IMR-90 (cell line): ENCODE data around the gene PLEKHO2. TPM values are rescaled to one million over a fixed set of nuclear protein-coding genes. Genes with fewer than 3 reads are reported as not detected.

Experiments used
- ATAC-seq: fragments of 200-7000 bp; cut with Tn5 transposase; 2 replicates; pipeline ENCODE4 v1.9.1; 2020; ENCODE audit warnings: low read depth, mild to moderate bottlenecking, moderate library complexity
- BruUV-seq: library from RNA; stranded (reverse); fragments of 400-500 nt; replicated peaks from 2 replicates; lab custom pipeline; 2021; lab: Mats Ljungman, UMichigan
- CTCF ChIA-PET: fragments of 300-600 bp; formaldehyde crosslinking; extraction: SDS; loops from one replicate; lab custom pipeline; 2021; ENCODE audit warnings: antibody characterized with exemption; lab: Yijun Ruan, JAX
- POLR2A ChIA-PET: fragments of 300-600 bp; sonication (Branson Sonifier 250); formaldehyde crosslinking; loops from one replicate; lab custom pipeline; 2022; ENCODE audit warnings: antibody characterized with exemption; ENCODE audit not compliant: unreplicated experiment; lab: Charles Lee
- DNase-seq: peaks from one replicate; pipeline ENCODE4 v3.0.0; 2013
- H2AFZ ChIP-seq: replicated peaks from 2 replicates; pipeline ENCODE3; 2013; ENCODE audit warnings: low read length, mild to moderate bottlenecking; ENCODE audit not compliant: poor library complexity
- H2AK5ac ChIP-seq: 2 replicates; pipeline ENCODE4 v1.6.1; 2013; ENCODE audit warnings: low read depth, low read length, inconsistent platforms
- H2AK9ac ChIP-seq: replicated peaks from 2 replicates; pipeline ENCODE3; 2013; ENCODE audit warnings: mild to moderate bottlenecking, low read depth, low read length, moderate library complexity; ENCODE audit not compliant: poor library complexity
- H2BK120ac ChIP-seq: 2 replicates; pipeline ENCODE4 v1.6.1; 2013; ENCODE audit warnings: low read depth, low read length, inconsistent platforms
- H2BK15ac ChIP-seq: 3 replicates; pipeline ENCODE4 v1.6.1; 2013; ENCODE audit warnings: low read depth, low read length, inconsistent platforms
- H2BK20ac ChIP-seq: 2 replicates; pipeline ENCODE4 v1.6.1; 2013; ENCODE audit warnings: low read depth, mild to moderate bottlenecking, inconsistent platforms, low read length, moderate library complexity
- H2BK5ac ChIP-seq: 2 replicates; pipeline ENCODE4 v1.6.1; 2013; ENCODE audit warnings: mild to moderate bottlenecking, low read depth, low read length, inconsistent platforms; ENCODE audit not compliant: poor library complexity, severe bottlenecking
- H3K14ac ChIP-seq: replicated peaks from 2 replicates; pipeline ENCODE4 v1.6.1; 2013; ENCODE audit warnings: low read depth, low read length, inconsistent platforms
- H3K18ac ChIP-seq: 2 replicates; pipeline ENCODE4 v1.6.1; 2013; ENCODE audit warnings: low read depth, low read length, control low read depth
- H3K23ac ChIP-seq: 2 replicates; pipeline ENCODE4 v1.6.1; 2013; ENCODE audit warnings: low read depth, low read length, inconsistent platforms
- H3K27ac ChIP-seq: 2 replicates; pipeline ENCODE4 v1.5.1; 2013; ENCODE audit warnings: mild to moderate bottlenecking, control low read depth, low read length; ENCODE audit not compliant: insufficient read depth
- H3K27me3 ChIP-seq: 2 replicates; pipeline ENCODE4 v1.6.1; 2013; ENCODE audit warnings: low read length; ENCODE audit not compliant: control insufficient read depth, insufficient read depth
- H3K36me3 ChIP-seq: 2 replicates; pipeline ENCODE4 v1.6.1; 2013; ENCODE audit warnings: low read length, mixed read lengths; ENCODE audit not compliant: control insufficient read depth, insufficient read depth
- H3K4ac ChIP-seq: 2 replicates; pipeline ENCODE4 v1.6.1; 2013; ENCODE audit warnings: low read depth, low read length, inconsistent platforms
- H3K4me1 ChIP-seq: 2 replicates; pipeline ENCODE4 v1.6.1; 2013; ENCODE audit warnings: low read length, mixed read lengths; ENCODE audit not compliant: control insufficient read depth, insufficient read depth
- H3K4me2 ChIP-seq: 2 replicates; pipeline ENCODE4 v1.6.1; 2013; ENCODE audit warnings: low read depth, mild to moderate bottlenecking, control low read depth, low read length, moderate library complexity
- H3K4me3 ChIP-seq: 2 replicates; pipeline ENCODE4 v1.5.1; 2013; ENCODE audit warnings: low read depth, mild to moderate bottlenecking, control low read depth, low read length, moderate library complexity; ENCODE audit not compliant: insufficient read depth
- H3K56ac ChIP-seq: 2 replicates; pipeline ENCODE4 v1.6.1; 2013; ENCODE audit warnings: low read length, inconsistent platforms; ENCODE audit not compliant: insufficient read depth; ENCODE audit errors: extremely low read depth
- H3K79me1 ChIP-seq, 2 experiments: 2 replicates each; pipeline ENCODE4 v1.6.1; 2013; ENCODE audit warnings: low read length in 2 of 2, inconsistent platforms in 1 of 2, low read depth in 1 of 2
- H3K9ac ChIP-seq: 2 replicates; pipeline ENCODE4 v1.6.1; 2013; ENCODE audit warnings: low read depth, low read length, control low read depth
- H3K9me1 ChIP-seq: 2 replicates; pipeline ENCODE4 v1.6.1; 2013; ENCODE audit warnings: low read length, inconsistent platforms; ENCODE audit not compliant: insufficient read depth
- H3K9me3 ChIP-seq: 2 replicates; pipeline ENCODE4 v1.6.1; 2013; ENCODE audit warnings: low read length; ENCODE audit not compliant: control insufficient read depth, insufficient read depth
- H4K20me1 ChIP-seq: 2 replicates; pipeline ENCODE4 v1.6.1; 2013; ENCODE audit warnings: low read length, inconsistent platforms; ENCODE audit not compliant: insufficient read depth
- H4K5ac ChIP-seq: 2 replicates; pipeline ENCODE4 v1.6.1; 2013; ENCODE audit warnings: mild to moderate bottlenecking, low read depth, low read length, control low read depth
- H4K8ac ChIP-seq, 2 experiments: 2 replicates each; pipeline ENCODE4 v1.6.1; 2013; ENCODE audit warnings: low read depth in 2 of 2, low read length in 2 of 2, control low read depth in 1 of 2, inconsistent platforms in 1 of 2
- H4K91ac ChIP-seq: 2 replicates; pipeline ENCODE4 v1.6.1; 2013; ENCODE audit warnings: low read depth, low read length, inconsistent platforms; ENCODE audit not compliant: insufficient read depth
- BHLHE40 ChIP-seq: fragments of 150-350 bp; IDR thresholded peaks from 2 replicates; pipeline ENCODE4 v1.6.1; 2016; ENCODE audit warnings: mild to moderate bottlenecking, low read depth, low read length
- CEBPB ChIP-seq: IDR thresholded peaks from 2 replicates; pipeline ENCODE4 v1.6.1; 2012; ENCODE audit warnings: low read depth, low read length, improper control_type of control experiment
- CHD1 ChIP-seq: IDR thresholded peaks from 2 replicates; pipeline ENCODE4 v1.6.1; 2012; ENCODE audit warnings: low read depth, low read length, improper control_type of control experiment
- CTCF ChIP-seq: conservative IDR thresholded peaks from 2 replicates; pipeline ENCODE4 v1.5.1; 2012; ENCODE audit warnings: mild to moderate bottlenecking, low read depth, low read length, improper control_type of control experiment
- ELK1 ChIP-seq: fragments of 150-350 bp; IDR thresholded peaks from 2 replicates; pipeline ENCODE4 v1.6.1; 2016; ENCODE audit warnings: low read depth, mild to moderate bottlenecking, low read length, moderate library complexity, borderline replicate concordance
- FOS ChIP-seq: fragments of 150-350 bp; IDR thresholded peaks from 2 replicates; pipeline ENCODE4 v1.6.1; 2016; ENCODE audit warnings: low read depth, low read length
- MAFK ChIP-seq: IDR thresholded peaks from 2 replicates; pipeline ENCODE4 v1.6.1; 2012; ENCODE audit warnings: low read depth, low read length, improper control_type of control experiment
- MAZ ChIP-seq: IDR thresholded peaks from 2 replicates; pipeline ENCODE4 v1.6.1; 2012; ENCODE audit warnings: low read depth, mild to moderate bottlenecking, low read length, improper control_type of control experiment, moderate library complexity, borderline replicate concordance
- MXI1 ChIP-seq: IDR thresholded peaks from 2 replicates; pipeline ENCODE4 v1.6.1; 2012; ENCODE audit warnings: low read depth, mild to moderate bottlenecking, low read length, moderate library complexity, borderline replicate concordance
- NFE2L2 ChIP-seq: fragments of 150-350 bp; IDR thresholded peaks from 2 replicates; pipeline ENCODE4 v1.6.1; 2016; ENCODE audit warnings: low read depth, mild to moderate bottlenecking, low read length
- POLR2A ChIP-seq: IDR thresholded peaks from 2 replicates; pipeline ENCODE4 v1.6.1; 2012; ENCODE audit warnings: mild to moderate bottlenecking, low read depth, low read length
- RAD21 ChIP-seq: IDR thresholded peaks from 2 replicates; pipeline ENCODE4 v1.6.1; 2012; ENCODE audit warnings: low read length, improper control_type of control experiment
- RCOR1 ChIP-seq: IDR thresholded peaks from 2 replicates; pipeline ENCODE4 v1.6.1; 2012; ENCODE audit warnings: mild to moderate bottlenecking, low read length, improper control_type of control experiment; ENCODE audit not compliant: insufficient replicate concordance
- RFX5 ChIP-seq: IDR thresholded peaks from 2 replicates; pipeline ENCODE4 v1.8.0; 2012; ENCODE audit warnings: low read depth, mild to moderate bottlenecking, low read length, moderate library complexity
- SMC3 ChIP-seq: fragments of 150-350 bp; IDR thresholded peaks from 2 replicates; pipeline ENCODE4 v1.6.1; 2016; ENCODE audit warnings: low read depth, mild to moderate bottlenecking, antibody characterized with exemption, low read length, moderate library complexity
- USF2 ChIP-seq: fragments of 150-350 bp; IDR thresholded peaks from 2 replicates; pipeline ENCODE4 v1.6.1; 2017; ENCODE audit warnings: mild to moderate bottlenecking, antibody characterized with exemption, low read length, low read depth
- WGBS, 2 experiments: methylation state at CpG; one replicate each; pipeline versions ENCODE4 v1.1.5 to v1.1.7; 2013; ENCODE audit warnings: missing lambda C conversion rate in 2 of 2; ENCODE audit not compliant: insufficient read length in 1 of 2; ENCODE audit errors: extremely low coverage in 2 of 2; 5-methylcytosine and 5-hydroxymethylcytosine counted together
- dilution Hi-C: fragments of 300-500 bp; cut with HindIII; formaldehyde crosslinking; loops from one replicate; pipeline ENCODE4 v1.14.3; 2018; ENCODE audit warnings: low sequenced_read_pairs; ENCODE audit not compliant: unreplicated experiment
- in situ Hi-C: fragments of 300-500 bp; cut with MboI; formaldehyde crosslinking; loops from 3 replicates; pipeline ENCODE4 v1.14.3; 2019; ENCODE audit warnings: low sequenced_read_pairs, inconsistent platforms, mixed read lengths
- intact Hi-C: fragments of 100-400 bp; cut with micrococcal nuclease; formaldehyde crosslinking; loops from 2 replicates; pipeline ENCODE4 v1.10.0; 2022
- polyA plus RNA-seq, 3 experiments: library from polyadenylated mRNA; depleted of rRNA; stranded (reverse); fragments of >200 nt; gene quantifications; 2 replicates each; pipeline ENCODE4 v1.2.3, GENCODE V29; 2012; ENCODE audit warnings: low replicate concordance in 1 of 3
- total RNA-seq: library from RNA; depleted of rRNA; stranded (reverse); fragments of >200 nt; gene quantifications from 2 replicates; pipeline ENCODE4 v1.2.3, GENCODE V29; 2012

PLEKHO2 gene
- total and polyA plus RNA-seq, 2 of the 4 experiments (the other 2 are of a cell fraction): 19.0 to 22.5 TPM

- Histone ChIP-seq H3K4me1 (peaks cover 43% of the 10 kb centered on the region), H3K79me1 (peaks cover 18 to 84% of the 10 kb centered on the region in 2 experiments), H3K18ac (no peak overlapping the region), H3K4me3 (no peak overlapping the region), H3K27ac (peak overlapping the region; percentile 5; the same call in 1 of the 2 replicates), H4K20me1 (peaks cover 71% of the 10 kb centered on the region), H3K4ac (0 out of 2 replicates have a peak overlapping the region, but pooled peaks have one; percentile 6), H2BK120ac (no peak overlapping the region), H3K56ac (no peak overlapping the region), H2AK9ac (no peak overlapping the region), H4K5ac (no peak overlapping the region), H3K27me3 (no peaks in the 10 kb centered on the region), H2BK15ac (no peak overlapping the region), H3K36me3 (peaks cover 37% of the 10 kb centered on the region), H2BK20ac (no peak overlapping the region; the same call in 1 of the 2 replicates), H3K9me3 (no peaks in the 10 kb centered on the region), H2AFZ (no peak overlapping the region), H3K9ac (no peak overlapping the region), H2AK5ac (peak overlapping the region; percentile 30; the same call in 1 of the 2 replicates), H4K91ac (no peak overlapping the region), H4K8ac (peak overlapping the region in 1 of 2 experiments; percentile 1; a peak in 1 of 4 replicates), H3K14ac (peak overlapping the region; percentile 41), H3K4me2 (no peak overlapping the region), H3K9me1 (peaks cover 47% of the 10 kb centered on the region), H2BK5ac (peak overlapping the region; percentile 49), H3K23ac (0 out of 2 replicates have a peak overlapping the region, but pooled peaks have one; percentile 59)
- in situ Hi-C loops (no loop called here), intact Hi-C loops (no loop called here), dilution Hi-C loops (no loop called here)
- TF ChIP-seq SMC3: no peak
- TF ChIP-seq CTCF: no peak
- TF ChIP-seq MAZ: no peak
- no peak for TF ChIP-seq FOS
- no peak for TF ChIP-seq CEBPB
- TF ChIP-seq USF2: no peak
- no peak for TF ChIP-seq CHD1
- TF ChIP-seq RFX5: no peak
- no peak for TF ChIP-seq MXI1
- TF ChIP-seq ELK1: no peak
- TF ChIP-seq MAFK: no peak
- TF ChIP-seq RCOR1: no peak
- TF ChIP-seq NFE2L2: no peak
- no peak for TF ChIP-seq POLR2A
- no peak for TF ChIP-seq BHLHE40
- no peak for TF ChIP-seq RAD21
- ChIA-PET POLR2A (interaction anchor here (0.6 kb wide), 1 partner anchor 10 kb away, joined by 4 read pairs; no protein-coding TSS in a partner anchor), CTCF (no interaction called here)
- no TSS peak for BruUV-seq
- no CpG with 5 or more reads among the region's 3 CpGs for WGBS, 2 experiments
- no peak for DNase-seq
- no peak for ATAC-seq
Observed at GRCh38 chr15:64847448-64847847, 5.7 kb downstream of the PLEKHO2 start.
